H1 (cell line): ENCODE measurements around the gene MYPN. TPM values are rescaled to one million over a fixed set of nuclear protein-coding genes. Genes with fewer than 3 reads are reported as not detected.
A peak's percentile ranks its signal among the peaks of the same experiment; 100 is the strongest.
"Not testable (repeated sequence)": the region's sequence is repeated elsewhere in the genome, so short reads cannot be mapped to it uniquely, and the experiment has no call there.

Experiments used
- CTCF ChIA-PET: fragments of 300-600 bp; sonication (Branson Sonifier 250); formaldehyde crosslinking; loops from one replicate; lab custom pipeline; 2021; ENCODE audit not compliant: partially characterized antibody; lab: Charles Lee
- POLR2A ChIA-PET: fragments of 300-600 bp; sonication (Branson Sonifier 250); formaldehyde crosslinking; loops from one replicate; lab custom pipeline; 2021; ENCODE audit warnings: inconsistent platforms; ENCODE audit not compliant: partially characterized antibody; lab: Charles Lee
- DNase-seq, 2 experiments: peaks; one replicate each; pipeline versions ENCODE4 v3.0.0 to v3.0.0-alpha.2; 2010 to 2022; ENCODE audit warnings: low spot score in 2 of 2, low read depth in 1 of 2, mixed read lengths in 1 of 2
- FAIRE-seq: peaks from 2 replicates; lab custom pipeline; 2011; peaks lifted over from hg19 to GRCh38; lab: Jason Lieb, UNC
- H2AFZ ChIP-seq: 2 replicates; pipeline ENCODE4 v1.8.1; 2012; ENCODE audit warnings: low read length, inconsistent platforms
- H2AK5ac ChIP-seq: 2 replicates; pipeline ENCODE4 v1.6.1; 2013; ENCODE audit warnings: low read depth, low read length
- H2BK120ac ChIP-seq: replicated peaks from 2 replicates; pipeline ENCODE3; 2013; ENCODE audit warnings: low read depth, low read length, inconsistent platforms
- H2BK12ac ChIP-seq: 2 replicates; pipeline ENCODE4 v1.6.1; 2013; ENCODE audit warnings: low read depth, low read length
- H2BK15ac ChIP-seq: 2 replicates; pipeline ENCODE4 v1.6.1; 2013; ENCODE audit warnings: low read length
- H2BK20ac ChIP-seq: 2 replicates; pipeline ENCODE4 v1.6.1; 2013; ENCODE audit warnings: low read length
- H2BK5ac ChIP-seq: 2 replicates; pipeline ENCODE4 v1.6.1; 2013; ENCODE audit warnings: low read depth, low read length
- H3K14ac ChIP-seq: 2 replicates; pipeline ENCODE4 v1.6.1; 2013; ENCODE audit warnings: inconsistent platforms; ENCODE audit not compliant: insufficient read length
- H3K18ac ChIP-seq: 2 replicates; pipeline ENCODE4 v1.6.1; 2013; ENCODE audit warnings: low read length; ENCODE audit errors: extremely low read depth
- H3K23ac ChIP-seq: 2 replicates; pipeline ENCODE4 v1.6.1; 2013; ENCODE audit warnings: inconsistent platforms; ENCODE audit not compliant: insufficient read length
- H3K23me2 ChIP-seq: 2 replicates; pipeline ENCODE4 v1.6.1; 2013; ENCODE audit warnings: low read depth, low read length
- H3K27ac ChIP-seq: 2 replicates; pipeline ENCODE4 v1.6.1; 2011; ENCODE audit warnings: low read depth, low read length, inconsistent platforms
- H3K27me3 ChIP-seq, 4 experiments: replicated peaks in 1 of 4; 1 replicate in 1 of 4; 2 replicates in 3 of 4; pipeline versions ENCODE4 v1.6.1 to v1.8.1; 2011 to 2013; ENCODE audit warnings: low read length in 3 of 4, mild to moderate bottlenecking in 3 of 4, inconsistent platforms in 2 of 4, mixed read lengths in 2 of 4, moderate library complexity in 1 of 4; ENCODE audit not compliant: control insufficient read depth in 3 of 4, insufficient read depth in 3 of 4; ENCODE audit errors: extremely low read depth in 1 of 4
- H3K36me3 ChIP-seq, 4 experiments: 2 replicates each; pipeline versions ENCODE4 v1.6.1 to v1.8.1; 2011 to 2013; ENCODE audit warnings: mild to moderate bottlenecking in 4 of 4, low read length in 3 of 4, moderate library complexity in 2 of 4, control low read depth in 1 of 4, inconsistent platforms in 1 of 4; ENCODE audit not compliant: insufficient read depth in 4 of 4, control insufficient read depth in 2 of 4
- H3K4ac ChIP-seq: replicated peaks from 2 replicates; pipeline ENCODE3; 2013; ENCODE audit warnings: low read length, low read depth, mixed read lengths, inconsistent platforms; ENCODE audit not compliant: insufficient read length
- H3K4me1 ChIP-seq, 4 experiments: replicated peaks in 1 of 4; 1 replicate in 1 of 4; 2 replicates in 3 of 4; pipeline versions ENCODE4 v1.6.1 to v1.8.1; 2011 to 2013; ENCODE audit warnings: low read length in 3 of 4, inconsistent platforms in 2 of 4, mixed read lengths in 1 of 4; ENCODE audit not compliant: insufficient read depth in 4 of 4, control insufficient read depth in 3 of 4
- H3K4me2 ChIP-seq, 2 experiments: 2 replicates each; pipeline versions ENCODE4 v1.6.1 to v1.8.1; 2011 to 2013; ENCODE audit warnings: low read depth in 2 of 2, low read length in 2 of 2, control low read depth in 1 of 2, inconsistent platforms in 1 of 2, mild to moderate bottlenecking in 1 of 2; ENCODE audit not compliant: insufficient read depth in 1 of 2
- H3K4me3 ChIP-seq, 4 experiments: fragments of 200-600, 300-600 bp in 1 of 4; sonication (generic), shearing (Covaris generic), sonication (Bioruptor Twin) in 1 of 4; 2 replicates each; pipeline versions ENCODE4 v1.5.1 to v1.8.1; 2011 to 2016; ENCODE audit warnings: low read length in 4 of 4, low read depth in 3 of 4, control low read depth in 2 of 4, inconsistent platforms in 2 of 4, mild to moderate bottlenecking in 2 of 4, mixed read lengths in 1 of 4, moderate library complexity in 1 of 4; ENCODE audit not compliant: insufficient read depth in 2 of 4; ENCODE audit errors: extremely low read depth in 1 of 4
- H3K56ac ChIP-seq: replicated peaks from 2 replicates; pipeline ENCODE3; 2013; ENCODE audit warnings: low read depth, mild to moderate bottlenecking, mixed read lengths, low read length, inconsistent platforms; ENCODE audit not compliant: insufficient read length
- H3K79me1 ChIP-seq: 2 replicates; pipeline ENCODE4 v1.6.1; 2013; ENCODE audit warnings: low read depth, low read length, control low read depth
- H3K79me2 ChIP-seq, 2 experiments: 2 replicates each; pipeline versions ENCODE4 v1.6.1 to v1.8.1; 2012 to 2013; ENCODE audit warnings: low read length in 2 of 2, mild to moderate bottlenecking in 2 of 2, inconsistent platforms in 1 of 2; ENCODE audit not compliant: insufficient read depth in 2 of 2, control insufficient read depth in 1 of 2
- H3K9ac ChIP-seq, 4 experiments: replicated peaks in 1 of 4; 1 replicate in 1 of 4; 2 replicates in 3 of 4; pipeline versions ENCODE4 v1.6.1 to v1.8.1; 2011 to 2013; ENCODE audit warnings: low read depth in 3 of 4, low read length in 3 of 4, control low read depth in 2 of 4, mild to moderate bottlenecking in 2 of 4, moderate library complexity in 2 of 4, inconsistent platforms in 1 of 4; ENCODE audit errors: extremely low read depth in 1 of 4
- H3K9me3 ChIP-seq, 2 experiments: 2 replicates each; pipeline versions ENCODE4 v1.6.1 to v1.8.1; 2012 to 2013; ENCODE audit warnings: mild to moderate bottlenecking in 2 of 2, moderate library complexity in 2 of 2, control low read depth in 1 of 2, inconsistent platforms in 1 of 2, low read depth in 1 of 2, low read length in 1 of 2, mixed read lengths in 1 of 2; ENCODE audit not compliant: insufficient read depth in 2 of 2
- H4K20me1 ChIP-seq, 2 experiments: replicated peaks in 1 of 2; 2 replicates each; pipeline versions ENCODE3 to v1.8.1; 2011 to 2013; ENCODE audit warnings: inconsistent platforms in 2 of 2, low read length in 2 of 2, mild to moderate bottlenecking in 1 of 2; ENCODE audit not compliant: insufficient read depth in 2 of 2, control insufficient read depth in 1 of 2
- H4K5ac ChIP-seq: 2 replicates; pipeline ENCODE4 v1.6.1; 2013; ENCODE audit warnings: low read length, low read depth, mixed read lengths, inconsistent platforms; ENCODE audit not compliant: insufficient read length
- H4K8ac ChIP-seq: 2 replicates; pipeline ENCODE4 v1.8.0; 2013; ENCODE audit warnings: mild to moderate bottlenecking, moderate library complexity, low read length, inconsistent platforms; ENCODE audit not compliant: insufficient read depth; ENCODE audit errors: extremely low read depth
- H4K91ac ChIP-seq: replicated peaks from 2 replicates; pipeline ENCODE3; 2013; ENCODE audit warnings: low read length, mixed read lengths, inconsistent platforms; ENCODE audit not compliant: insufficient read length
- POLR2A ChIP-seq, 2 experiments: IDR thresholded peaks; 1 replicate in 1 of 2; 2 replicates in 1 of 2; pipeline ENCODE4 v1.6.1; 2011; ENCODE audit warnings: low read depth in 2 of 2, low read length in 2 of 2, mild to moderate bottlenecking in 2 of 2; ENCODE audit errors: control extremely low read depth in 1 of 2
- WGBS, 2 experiments: shearing (Covaris generic) in 1 of 2; methylation state at CpG; one replicate each; pipeline versions ENCODE4 v1.1.6 to v1.1.7; 2013 to 2015; ENCODE audit warnings: low lambda C conversion rate in 2 of 2, mixed read lengths in 2 of 2, inconsistent platforms in 1 of 2, low coverage in 1 of 2, missing lambda C conversion rate in 1 of 2; ENCODE audit not compliant: insufficient replicate concordance in 2 of 2, insufficient coverage in 1 of 2, insufficient read length in 1 of 2; ENCODE audit errors: extremely low coverage in 1 of 2, missing lambda C conversion rate in 1 of 2; 5-methylcytosine and 5-hydroxymethylcytosine counted together
- polyA plus RNA-seq, 7 experiments: library from polyadenylated mRNA; depleted of rRNA in 3 of 7; stranded (reverse) in 5 of 7; unstranded in 2 of 7; fragments of >200 nt in 5 of 7; fragments of 200-250 nt in 2 of 7; gene quantifications; 1 replicate in 5 of 7; 2 replicates in 1 of 7; 4 replicates in 1 of 7; pipeline versions ENCODE4 v1.2.1 to v1.2.3, GENCODE V29; 2011 to 2013; ENCODE audit warnings: missing spikeins in 2 of 7, mixed read lengths in 2 of 7
- total RNA-seq: library from RNA; stranded (reverse); fragmentation: NEBNext Ultra II Directional; extraction: Animal tissue kit (Norgen Biotek cat#: 25700); gene quantifications from 2 replicates; pipeline ENCODE4 v1.2.1, GENCODE V29; 2021

MYPN gene
- total and polyA plus RNA-seq, 2 of the 8 experiments (the other 6 are each of a cell fraction or from before 2014, with no cell fraction given): not detected

- no peak for TF ChIP-seq POLR2A (IDR thresholded peaks at IDR 0.05; ENCODE audit: control extremely low read depth in 1 of 2, low read depth in 2 of 2, low read length in 2 of 2)
- TF ChIP-seq, all 59 proteins: peak for 0
Measured at GRCh38 chr10:68075550-68076004, 33.7 kb upstream of the MYPN start (continued).

- H2BK12ac ChIP-seq, FAIRE-seq, H3K4ac ChIP-seq, H2AFZ ChIP-seq, H3K79me1 ChIP-seq, H3K18ac ChIP-seq, H3K9me3 ChIP-seq, H2BK5ac ChIP-seq, H3K27me3 ChIP-seq, H3K23ac ChIP-seq, H4K91ac ChIP-seq, H3K4me3 ChIP-seq, H2BK120ac ChIP-seq, H3K23me2 ChIP-seq, H3K14ac ChIP-seq, H3K27ac ChIP-seq, H2BK20ac ChIP-seq, H2BK15ac ChIP-seq, H4K20me1 ChIP-seq, H2AK5ac ChIP-seq, DNase-seq, H4K8ac ChIP-seq, H4K5ac ChIP-seq, H3K9ac ChIP-seq, H3K56ac ChIP-seq: not testable (repeated sequence)
- Histone ChIP-seq H3K4me1 (peaks cover 0 to 10% (median 2%) of the 10 kb centered on the region in 4 experiments; a peak in 2 of 7 replicates), H3K36me3 (peaks cover 0 to 16% (median 0%) of the 10 kb centered on the region in 4 experiments; a peak in 2 of 8 replicates), H3K4me2 (peak overlapping the region in 1 of 2 experiments; percentile 68; a peak in 1 of 4 replicates), H3K79me2 (peaks cover 0 to 34% of the 10 kb centered on the region in 2 experiments; a peak in 3 of 4 replicates)
- ChIA-PET POLR2A (interaction anchor here (1.2 to 1.4 kb wide), 2 partner anchors 12 to 155 kb away, joined by 3 read pairs; no protein-coding TSS in a partner anchor), CTCF (interaction anchor here (0.9 to 1.4 kb wide), 3 partner anchors 9 to 80 kb away, joined by 3 read pairs; no protein-coding TSS in a partner anchor)
- WGBS, 2 experiments: 94% methylated on average over 15 of the region's 15 CpGs; no CpG with 5 or more reads in 1 of the 2 experiments
Measured at GRCh38 chr10:68076081-68076480, 33.2 kb upstream of the MYPN start.
